ENCODE results near the gene DMXL2. TPM values are rescaled to one million over a fixed set of nuclear protein-coding genes. Genes with fewer than 3 reads are reported as not detected.
"Not testable (repeated sequence)": the region's sequence is repeated elsewhere in the genome, so short reads cannot be mapped to it uniquely, and the experiment has no call there.

DMXL2 gene
- total and polyA plus RNA-seq, 2 donors, result 16.0 to 116 TPM

DNA sequence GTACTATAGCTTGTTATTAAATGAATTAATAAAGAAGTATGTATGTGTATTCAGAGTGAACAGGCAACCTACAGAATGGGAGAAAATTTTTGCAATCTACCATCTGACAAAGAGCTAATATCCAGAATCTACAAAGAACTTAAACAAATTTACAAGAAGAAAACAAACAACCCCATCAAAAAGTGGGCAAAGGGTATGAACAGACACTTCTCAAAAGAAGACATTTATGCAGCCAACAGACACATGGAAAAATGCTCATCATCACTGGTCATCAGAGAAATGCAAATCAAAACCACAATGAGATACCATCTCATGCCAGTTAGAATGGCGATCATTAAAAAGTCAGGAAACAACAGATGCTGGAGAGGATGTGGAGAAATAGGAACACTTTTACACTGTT, 25.5 kb upstream of the DMXL2 start:
- no CpG with 5 or more reads among the region's 1 CpG for WGBS
- H3K4me3 ChIP-seq (ENCODE audit: low read depth, low read length); H3K36me3 ChIP-seq (ENCODE audit: insufficient read depth); H3K27ac ChIP-seq (ENCODE audit: low read depth); DNase-seq (ENCODE audit: extremely low spot score); H3K4me1 ChIP-seq (ENCODE audit: insufficient read depth): not testable (repeated sequence)

DNA sequence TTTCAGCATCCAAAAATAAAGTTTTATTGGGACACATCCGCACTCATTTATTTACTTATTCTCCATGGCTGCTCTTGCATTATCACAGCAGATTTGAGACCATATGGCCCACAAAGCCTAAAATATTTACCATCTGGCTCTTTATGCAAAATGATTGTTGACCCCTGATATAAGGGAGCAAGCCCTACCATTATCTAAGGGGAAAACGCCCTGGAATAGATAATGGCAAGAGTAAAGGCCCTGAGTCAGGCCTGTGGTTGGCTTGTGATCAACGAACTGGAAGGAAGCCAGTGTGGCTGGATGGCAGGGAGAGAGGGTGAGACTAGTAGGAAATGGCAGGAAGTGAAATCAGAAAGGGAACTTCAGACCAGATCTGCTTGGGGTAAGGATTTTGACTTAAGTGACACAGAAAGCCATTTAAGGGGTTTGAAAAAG, 24.6 kb upstream of the DMXL2 start:
- Histone ChIP-seq H3K36me3 (ENCODE audit: insufficient read depth) (no peaks in the 10 kb centered on the region), H3K27ac (ENCODE audit: low read depth) (no peak overlapping the region), H3K4me1 (ENCODE audit: insufficient read depth) (no peaks in the 10 kb centered on the region), H3K4me3 (ENCODE audit: low read depth, low read length) (no peak overlapping the region)
- no peak for DNase-seq (ENCODE audit: extremely low spot score)
- 56% methylated on average over 3 of the region's 3 CpGs for WGBS

DNA sequence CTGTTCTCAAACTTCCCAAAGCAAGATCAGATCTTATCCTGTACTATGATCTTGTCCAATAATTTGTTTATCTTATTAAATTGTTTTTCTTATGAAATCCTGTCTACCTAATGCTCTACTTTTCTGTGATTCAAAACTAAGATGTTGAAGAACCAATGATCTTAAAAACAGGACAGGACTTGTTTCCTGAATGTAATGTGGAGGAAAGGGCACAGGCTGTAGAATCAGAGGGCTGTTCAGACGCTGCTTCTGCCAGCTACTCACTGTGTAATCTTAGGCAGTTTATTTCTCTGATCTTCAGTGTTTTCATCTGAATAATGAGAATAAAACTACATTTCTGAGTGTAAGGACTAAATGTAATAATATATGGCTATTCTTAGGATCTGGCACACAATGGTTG, 20.1 kb upstream of the DMXL2 start:
- no peak overlapping the region for H3K27ac ChIP-seq (ENCODE audit: low read depth)
- H3K36me3 ChIP-seq (ENCODE audit: insufficient read depth), result no peaks in the 10 kb centered on the region
- H3K4me3 ChIP-seq (ENCODE audit: low read depth, low read length), result no peak overlapping the region
- H3K4me1 ChIP-seq (ENCODE audit: insufficient read depth), result no peaks in the 10 kb centered on the region
- WGBS, result 29% methylated on average over 1 of the region's 1 CpG
- no peak for DNase-seq (ENCODE audit: extremely low spot score)

DNA sequence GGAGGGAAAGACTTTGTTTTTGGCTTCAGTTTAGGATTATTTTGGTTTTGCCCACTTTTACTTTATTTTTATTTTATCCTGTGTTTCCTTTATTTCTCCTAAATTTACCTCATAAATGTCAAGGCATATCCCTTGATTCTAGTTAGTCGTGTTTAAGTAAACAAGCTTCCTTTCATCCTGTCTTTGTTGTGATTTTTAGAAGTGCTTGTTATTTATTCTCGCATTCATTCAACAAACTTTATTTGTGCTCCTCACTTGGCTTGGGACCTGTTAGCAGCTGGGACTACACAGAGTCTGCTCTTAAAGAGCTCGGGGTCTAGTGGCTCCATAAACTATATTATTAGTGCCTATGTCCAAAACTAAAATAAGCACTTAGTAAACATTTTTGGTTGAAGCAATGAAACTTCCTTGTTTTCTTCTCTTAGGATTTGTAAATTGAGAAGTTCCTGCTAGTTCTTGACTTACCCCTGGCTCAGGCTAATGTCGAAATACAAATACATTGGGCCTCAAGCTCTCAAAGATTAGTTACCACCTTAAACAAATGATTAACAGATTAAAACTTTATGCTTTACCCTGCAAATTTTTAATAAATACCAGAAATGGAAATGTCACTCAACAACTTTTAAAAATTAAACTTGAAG, 19.0 kb upstream of the DMXL2 start:
- no peak for DNase-seq (ENCODE audit: extremely low spot score)
- Histone ChIP-seq H3K4me3 (ENCODE audit: low read depth, low read length) (no peak overlapping the region), H3K36me3 (ENCODE audit: insufficient read depth) (no peaks in the 10 kb centered on the region), H3K4me1 (ENCODE audit: insufficient read depth) (no peaks in the 10 kb centered on the region), H3K27ac (ENCODE audit: low read depth) (no peak overlapping the region)
- 29% methylated on average over 4 of the region's 4 CpGs for WGBS

DNA sequence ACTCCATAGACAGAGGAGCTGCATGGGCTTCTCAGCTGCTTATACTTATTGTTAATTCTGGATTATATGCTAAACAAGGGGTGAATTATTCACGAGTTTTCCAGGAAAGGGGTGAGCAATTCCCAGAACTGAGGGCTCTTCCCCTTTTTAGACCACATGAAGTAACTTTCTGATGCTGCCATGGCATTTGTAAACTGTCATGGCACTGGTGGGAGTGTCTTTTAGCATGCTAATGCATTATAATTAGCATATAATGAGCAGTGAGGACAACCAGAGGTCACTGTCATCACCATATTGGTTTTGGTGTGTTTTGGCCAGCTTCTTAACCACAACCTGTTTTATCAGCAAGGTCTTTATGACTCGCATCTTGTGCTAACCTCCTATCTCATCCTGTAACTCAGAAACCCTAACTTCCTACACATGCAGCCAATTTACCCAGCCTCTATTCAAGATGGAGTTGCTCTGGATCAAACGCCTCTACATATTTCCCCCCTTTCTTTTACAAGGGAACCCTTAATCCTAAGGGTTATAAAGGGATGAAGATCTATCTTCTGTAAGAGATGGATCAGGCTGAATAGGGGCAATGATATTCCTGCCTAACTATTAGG, 12.1 kb upstream of the DMXL2 start:
- Histone ChIP-seq H3K4me1 (ENCODE audit: insufficient read depth) (no peaks in the 10 kb centered on the region), H3K27ac (ENCODE audit: low read depth) (no peak overlapping the region), H3K4me3 (ENCODE audit: low read depth, low read length) (no peak overlapping the region), H3K36me3 (ENCODE audit: insufficient read depth) (no peaks in the 10 kb centered on the region)
- DNase-seq (ENCODE audit: extremely low spot score), result no peak
- 43% methylated on average over 3 of the region's 3 CpGs for WGBS

DNA sequence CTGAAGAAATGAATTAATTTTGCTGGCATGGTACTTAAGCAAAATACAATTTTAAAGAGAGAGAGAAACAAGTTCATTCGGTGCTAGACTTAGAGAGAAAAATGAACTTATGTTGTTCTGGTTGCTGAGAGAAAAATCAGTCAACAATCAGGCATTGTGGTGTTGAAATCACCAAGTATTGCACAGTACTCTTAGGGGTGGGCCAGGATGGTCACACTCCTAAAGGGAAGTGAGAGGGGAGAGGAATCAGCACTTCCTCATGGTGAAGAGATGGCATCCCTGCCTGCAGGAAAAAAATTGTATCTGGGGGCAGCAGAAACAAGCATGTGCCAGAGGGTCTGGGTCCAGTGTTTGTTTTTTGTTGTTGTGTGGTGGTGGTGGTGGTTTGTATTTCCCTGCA, 7.0 kb upstream of the DMXL2 start:
- no peak for DNase-seq (ENCODE audit: extremely low spot score)
- H3K4me1 ChIP-seq (ENCODE audit: insufficient read depth), result no peaks in the 10 kb centered on the region
- no peak overlapping the region for H3K4me3 ChIP-seq (ENCODE audit: low read depth, low read length)
- WGBS, result 64% methylated on average over 1 of the region's 1 CpG
- H3K27ac ChIP-seq (ENCODE audit: low read depth), result no peak overlapping the region
- H3K36me3 ChIP-seq (ENCODE audit: insufficient read depth), result no peaks in the 10 kb centered on the region

DNA sequence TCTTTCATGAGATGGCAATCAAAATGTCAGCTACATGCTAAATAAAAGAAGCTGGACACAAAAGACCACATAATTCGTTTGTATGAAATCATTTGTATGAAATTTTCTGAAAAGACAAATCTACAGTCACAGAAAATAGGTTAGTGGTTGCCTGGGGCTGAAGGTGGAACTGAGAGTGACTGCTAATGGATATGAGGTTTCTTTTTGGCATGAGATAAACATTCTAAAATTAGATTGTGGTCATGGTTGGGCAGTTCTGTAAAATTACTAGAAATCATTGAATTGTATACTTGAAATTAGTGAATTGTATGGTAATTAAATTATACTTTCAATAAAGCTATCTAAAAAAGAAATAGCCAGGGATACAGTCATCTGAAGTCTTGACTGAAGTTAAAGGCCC, 2.7 kb upstream of the DMXL2 start:
- DNase-seq (ENCODE audit: extremely low spot score), result no peak
- Histone ChIP-seq H3K4me1 (ENCODE audit: insufficient read depth) (no peaks in the 10 kb centered on the region), H3K4me3 (ENCODE audit: low read depth, low read length) (no peak overlapping the region), H3K36me3 (ENCODE audit: insufficient read depth) (no peaks in the 10 kb centered on the region), H3K27ac (ENCODE audit: low read depth) (no peak overlapping the region)
- 65% methylated on average over 1 of the region's 1 CpG for WGBS

DNA sequence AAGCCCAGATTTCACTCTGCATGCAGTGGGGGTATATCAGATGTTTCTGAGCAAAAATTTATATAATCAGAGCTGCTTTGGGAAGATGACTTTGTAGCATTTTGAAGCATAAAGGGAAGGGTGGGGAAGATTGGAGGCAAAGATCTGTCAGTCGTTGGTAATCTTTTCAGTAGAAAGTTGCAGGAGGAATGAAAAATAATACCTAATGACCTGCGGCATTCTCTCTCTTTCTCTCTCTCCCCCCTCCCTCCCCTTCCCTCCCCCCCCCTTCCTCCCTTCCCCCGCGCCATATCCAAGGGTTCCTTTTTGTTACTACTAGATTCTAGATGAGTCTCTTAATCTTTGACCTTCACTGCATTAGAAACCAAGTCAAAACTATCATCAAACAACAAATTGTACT, 1.5 kb upstream of the DMXL2 start:
- WGBS, result 67% methylated on average over 4 of the region's 4 CpGs
- Histone ChIP-seq H3K4me1 (ENCODE audit: insufficient read depth) (no peaks in the 10 kb centered on the region), H3K27ac (ENCODE audit: low read depth) (no peak overlapping the region), H3K36me3 (ENCODE audit: insufficient read depth) (no peaks in the 10 kb centered on the region), H3K4me3 (ENCODE audit: low read depth, low read length) (no peak overlapping the region)
- no peak for DNase-seq (ENCODE audit: extremely low spot score)

DNA sequence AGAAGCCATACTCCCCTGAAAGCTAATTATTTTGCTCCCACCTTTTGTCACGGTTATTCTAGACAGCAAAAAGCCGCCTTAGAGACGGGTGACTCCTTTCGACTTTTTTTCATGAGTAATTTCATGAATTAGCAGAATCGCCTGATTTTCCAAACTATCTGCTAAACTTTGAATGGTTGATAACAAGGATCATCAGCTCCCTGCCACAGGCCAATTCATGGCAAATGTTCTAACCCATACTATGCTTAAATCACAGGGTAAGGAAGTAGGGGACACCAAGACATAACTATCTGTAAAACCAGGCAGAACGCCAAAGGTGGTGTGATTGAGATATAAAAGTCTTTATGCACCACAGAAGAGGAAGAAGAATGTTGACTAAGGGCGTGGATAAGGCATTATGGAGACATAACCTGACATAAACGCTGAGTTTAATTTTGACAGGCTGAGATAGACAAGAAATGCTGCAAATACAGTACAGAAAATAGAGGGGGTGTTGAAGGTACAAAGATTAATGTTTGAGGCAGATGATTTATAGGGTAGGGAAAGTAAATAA, 891 bp upstream of the DMXL2 start:
- H3K4me3 ChIP-seq (ENCODE audit: low read depth, low read length), result peak overlapping the region; percentile 62
- 20% methylated on average over 8 of the region's 8 CpGs for WGBS
- no peak for DNase-seq (ENCODE audit: extremely low spot score)
- no peaks in the 10 kb centered on the region for H3K36me3 ChIP-seq (ENCODE audit: insufficient read depth)
- no peak overlapping the region for H3K27ac ChIP-seq (ENCODE audit: low read depth)
- H3K4me1 ChIP-seq (ENCODE audit: insufficient read depth), result no peaks in the 10 kb centered on the region

DNA sequence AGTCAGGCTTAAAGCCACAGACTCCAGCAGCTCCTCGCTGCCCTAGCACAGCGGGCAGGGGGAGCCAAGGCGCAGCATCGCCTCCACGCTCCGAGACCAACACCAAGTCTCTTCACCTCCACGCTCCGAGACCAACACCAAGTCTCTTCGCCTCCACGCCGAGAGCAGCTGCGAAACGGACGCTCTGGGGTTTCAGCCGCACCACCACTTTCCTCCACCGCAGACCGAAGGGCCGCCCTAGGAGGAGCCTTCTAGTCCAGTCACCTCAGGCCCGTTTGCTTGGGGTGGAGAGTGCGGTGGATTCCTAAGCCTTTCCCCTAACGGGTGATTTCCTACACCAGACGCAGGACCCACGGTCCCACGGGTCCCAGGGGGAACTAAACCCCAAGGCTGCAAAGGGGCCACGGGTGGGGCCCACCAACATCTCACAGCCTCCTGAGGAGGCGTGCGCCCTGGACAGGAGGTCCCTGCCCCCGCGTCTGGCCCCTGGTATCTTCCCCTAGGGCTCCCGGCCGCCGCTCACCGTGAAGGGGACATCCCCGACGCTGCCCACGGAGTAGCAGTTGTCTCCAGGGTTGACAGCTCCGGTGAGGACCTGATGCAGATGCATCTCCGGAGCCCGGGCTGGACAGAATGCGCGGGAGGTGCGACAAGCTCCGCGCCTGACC, 501 bp downstream of the DMXL2 start:
- no peak for DNase-seq (ENCODE audit: extremely low spot score)
- H3K27ac ChIP-seq (ENCODE audit: low read depth), result peak overlapping the region; percentile 4
- H3K4me1 ChIP-seq (ENCODE audit: insufficient read depth), result no peaks in the 10 kb centered on the region
- under 1% methylated on average over 44 of the region's 44 CpGs for WGBS
- no peaks in the 10 kb centered on the region for H3K36me3 ChIP-seq (ENCODE audit: insufficient read depth)
- H3K4me3 ChIP-seq (ENCODE audit: low read depth, low read length), result peak overlapping the region; percentile 62

DNA sequence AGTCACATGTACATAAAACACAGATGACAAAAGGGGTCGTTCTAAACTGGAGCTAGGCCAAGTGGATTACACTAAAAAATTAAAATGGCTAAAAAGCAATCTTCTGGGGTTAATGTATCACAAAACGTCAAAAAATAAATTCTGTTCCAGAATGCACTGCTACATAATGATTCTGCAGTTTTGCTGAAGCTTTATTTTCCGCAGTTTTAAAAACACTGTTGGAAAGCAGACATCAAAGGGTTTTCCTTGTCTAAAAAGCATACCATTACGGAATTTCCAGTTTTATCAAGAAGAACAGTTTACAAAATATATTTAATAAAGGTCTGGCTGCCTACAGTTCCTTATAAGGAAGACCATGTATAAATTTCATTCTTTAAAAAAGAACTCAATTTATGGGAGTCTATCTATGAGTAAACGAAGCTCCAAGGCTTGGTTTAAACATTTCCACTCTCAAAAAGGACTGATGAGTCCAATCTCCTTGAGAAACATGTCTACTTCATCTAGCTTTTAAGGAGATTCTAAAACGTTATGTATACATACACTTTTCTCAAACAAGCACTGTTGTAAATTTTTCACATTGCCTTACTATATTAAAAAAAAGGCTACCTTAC, 1.3 kb downstream of the DMXL2 start:
- Histone ChIP-seq H3K36me3 (ENCODE audit: insufficient read depth) (no peaks in the 10 kb centered on the region), H3K4me1 (ENCODE audit: insufficient read depth) (no peaks in the 10 kb centered on the region), H3K4me3 (ENCODE audit: low read depth, low read length) (no peak overlapping the region), H3K27ac (ENCODE audit: low read depth) (no peak overlapping the region)
- WGBS, result 25% methylated on average over 6 of the region's 6 CpGs
- no peak for DNase-seq (ENCODE audit: extremely low spot score)

DNA sequence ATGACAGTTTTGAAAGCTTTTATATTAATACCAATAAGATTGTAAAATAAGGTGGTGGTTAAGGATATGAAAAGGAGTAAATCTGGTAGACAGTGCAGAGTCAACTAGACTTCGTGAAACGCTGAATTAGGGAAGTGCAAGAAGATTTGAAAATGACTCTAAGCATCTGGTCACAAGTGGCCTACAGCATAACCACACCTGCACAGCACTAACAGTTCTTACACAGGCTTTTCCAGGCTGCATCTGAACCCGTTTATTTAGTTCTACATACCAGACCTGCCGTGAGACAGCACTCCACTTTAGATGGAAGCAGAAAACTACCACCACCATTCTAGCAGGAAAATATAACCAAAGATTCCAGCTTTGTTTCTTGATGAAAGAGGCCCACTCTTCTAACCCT, 1.9 kb downstream of the DMXL2 start:
- 58% methylated on average over 4 of the region's 4 CpGs for WGBS
- Histone ChIP-seq H3K36me3 (ENCODE audit: insufficient read depth) (no peaks in the 10 kb centered on the region), H3K27ac (ENCODE audit: low read depth) (no peak overlapping the region)

DNA sequence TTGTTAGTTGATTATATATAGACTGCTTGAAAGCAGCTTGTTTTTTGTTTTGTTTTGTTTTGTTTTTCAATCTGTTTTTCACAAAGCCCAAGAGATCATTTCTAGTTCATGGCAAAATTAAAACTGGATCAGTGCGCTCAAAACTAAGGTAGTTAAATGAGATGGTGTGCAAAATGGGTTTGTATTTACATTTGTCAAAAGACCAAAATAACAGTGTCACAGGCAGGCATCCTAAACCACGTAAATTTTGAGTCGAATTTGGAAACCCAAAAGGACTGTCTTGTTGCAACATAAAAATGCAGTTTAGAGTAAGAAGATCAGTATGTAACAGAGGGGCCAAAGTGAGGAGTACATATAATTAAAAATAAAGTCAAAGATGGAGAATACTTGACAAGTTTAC, 2.4 kb downstream of the DMXL2 start:
- DNase-seq (ENCODE audit: extremely low spot score), result no peak
- H3K4me3 ChIP-seq (ENCODE audit: low read depth, low read length), result no peak overlapping the region
- no peaks in the 10 kb centered on the region for H3K4me1 ChIP-seq (ENCODE audit: insufficient read depth)
- no peak overlapping the region for H3K27ac ChIP-seq (ENCODE audit: low read depth)
- 84% methylated on average over 3 of the region's 3 CpGs for WGBS
- no peaks in the 10 kb centered on the region for H3K36me3 ChIP-seq (ENCODE audit: insufficient read depth)

More for the DNA sequence above, 1.9 kb downstream of the DMXL2 start:
- no peak overlapping the region for H3K4me3 ChIP-seq (ENCODE audit: low read depth, low read length)
- DNase-seq (ENCODE audit: extremely low spot score), result no peak
- H3K4me1 ChIP-seq (ENCODE audit: insufficient read depth), result no peaks in the 10 kb centered on the region
